CD4-positive, alpha-beta memory T cell (primary cell): Measurements from ENCODE around the gene MAP3K8. TPM values are rescaled to one million over a fixed set of nuclear protein-coding genes. Genes with fewer than 3 reads are reported as not detected.

ENCODE experiments used
- CTCF ChIA-PET: fragments of 350-600 bp; sonication (Branson Sonifier 250); formaldehyde crosslinking; loops from one replicate; lab custom pipeline; 2021; ENCODE audit warnings: inconsistent platforms; ENCODE audit not compliant: partially characterized antibody; lab: Charles Lee
- POLR2A ChIA-PET: fragments of 350-600 bp; sonication (Branson Sonifier 250); formaldehyde crosslinking; loops from one replicate; lab custom pipeline; 2021; ENCODE audit not compliant: partially characterized antibody; lab: Charles Lee
- DNase-seq, 5 donors: peaks; one replicate each; pipeline versions ENCODE4 v3.0.0 to v3.0.0-alpha.2; 2020 to 2022; ENCODE audit warnings: mixed read lengths in 1 of 5
- H3K27ac ChIP-seq: one replicate; pipeline ENCODE4 v1.7.0; 2013; ENCODE audit warnings: low read depth, low read length
- H3K27me3 ChIP-seq: 2 replicates; pipeline ENCODE4 v1.7.0; 2013; ENCODE audit warnings: mild to moderate bottlenecking, low read length, moderate library complexity; ENCODE audit not compliant: insufficient read depth
- H3K36me3 ChIP-seq: 2 replicates; pipeline ENCODE4 v1.7.0; 2013; ENCODE audit warnings: mild to moderate bottlenecking, low read length, moderate library complexity; ENCODE audit not compliant: insufficient read depth
- H3K4me1 ChIP-seq: 2 replicates; pipeline ENCODE4 v1.7.0; 2013; ENCODE audit warnings: mild to moderate bottlenecking, low read length, moderate library complexity; ENCODE audit not compliant: insufficient read depth
- H3K4me3 ChIP-seq, 2 donors: one replicate each; pipeline ENCODE4 v1.7.0; 2013; ENCODE audit warnings: low read length in 2 of 2, mild to moderate bottlenecking in 1 of 2
- H3K9me3 ChIP-seq, 2 donors: one replicate each; pipeline ENCODE4 v1.7.0; 2013; ENCODE audit warnings: low read length in 2 of 2, control low read depth in 1 of 2; ENCODE audit not compliant: control insufficient read depth in 1 of 2
- H3K27ac Mint-ChIP-seq, 7 donors: one replicate each; pipeline ENCODE4 v1.8.0; 2020 to 2021; ENCODE audit warnings: mixed read lengths in 7 of 7, mild to moderate bottlenecking in 6 of 7, inconsistent platforms in 3 of 7, moderate library complexity in 3 of 7
- H3K27me3 Mint-ChIP-seq, 2 donors: one replicate each; pipeline ENCODE4 v1.8.0; 2020 to 2021; ENCODE audit warnings: mixed read lengths in 2 of 2
- H3K36me3 Mint-ChIP-seq, 2 donors: one replicate each; pipeline ENCODE4 v1.8.0; 2020 to 2021; ENCODE audit warnings: mixed read lengths in 2 of 2, inconsistent platforms in 1 of 2, mild to moderate bottlenecking in 1 of 2
- H3K4me1 Mint-ChIP-seq, 4 donors: one replicate each; pipeline ENCODE4 v1.8.0; 2020 to 2021; ENCODE audit warnings: mixed read lengths in 4 of 4, mild to moderate bottlenecking in 1 of 4
- H3K4me3 Mint-ChIP-seq, 8 donors: one replicate each; pipeline ENCODE4 v1.8.0; 2020 to 2021; ENCODE audit warnings: mixed read lengths in 8 of 8, mild to moderate bottlenecking in 7 of 8, moderate library complexity in 6 of 8, inconsistent platforms in 3 of 8
- H3K9me3 Mint-ChIP-seq, 8 donors: one replicate each; pipeline ENCODE4 v1.8.0; 2020 to 2021; ENCODE audit warnings: mixed read lengths in 8 of 8, mild to moderate bottlenecking in 5 of 8, inconsistent platforms in 3 of 8, moderate library complexity in 1 of 8
- intact Hi-C: fragments of 100-400 bp; cut with micrococcal nuclease; formaldehyde crosslinking; loops from one replicate; pipeline ENCODE4 v1.15.1; 2023
- polyA plus RNA-seq, 2 donors: library from polyadenylated mRNA; unstranded; fragments of 300-500 nt; fragmentation: Illumina TruSeq; gene quantifications; one replicate each; pipeline ENCODE4 v1.2.3, GENCODE V29; 2021
- total RNA-seq, 2 experiments: library from RNA; stranded (reverse); gene quantifications; one replicate each; pipeline ENCODE4 v1.2.3, GENCODE V29; 2021

MAP3K8 gene
- total and polyA plus RNA-seq, 4 experiments from 2014 or later: 2.7 to 6.5 (median 5.7) TPM

- H3K27ac Mint-ChIP-seq: no peak overlapping the region
- Histone ChIP-seq H3K4me3 (no peak overlapping the region), H3K4me1 (no peaks in the 10 kb centered on the region), H3K36me3 (no peaks in the 10 kb centered on the region), H3K9me3 (no peaks in the 10 kb centered on the region), H3K27ac (no peak overlapping the region), H3K27me3 (no peaks in the 10 kb centered on the region)
- peaks cover 0 to 13% (median 6%) of the 10 kb centered on the region in 8 donors for H3K9me3 Mint-ChIP-seq
- DNase-seq: no peak
- CTCF ChIA-PET: interaction anchor here (0.6 to 1.9 kb wide), 7 partner anchors 9 to 186 kb away, joined by 3 to 8 read pairs (median 4); no protein-coding TSS in a partner anchor
- H3K36me3 Mint-ChIP-seq: peaks cover 0 to 3% of the 10 kb centered on the region in 2 donors
- peaks cover 0 to 2% of the 10 kb centered on the region in 2 donors for H3K27me3 Mint-ChIP-seq
- H3K4me1 Mint-ChIP-seq: peaks cover 0 to 2% (median 0%) of the 10 kb centered on the region in 4 donors
- intact Hi-C loops: no loop called here
- POLR2A ChIA-PET: no interaction called here
- H3K4me3 Mint-ChIP-seq: no peak overlapping the region
These were observed 29.4 kb upstream of the MAP3K8 start for GRCh38 chr10:30404540-30404939.

GRCh38 chr10:30411263-30411662 lies 22.7 kb upstream of the MAP3K8 start:
- H3K4me3 Mint-ChIP-seq: no peak overlapping the region
- Histone ChIP-seq H3K4me1 (peaks cover 5% of the 10 kb centered on the region), H3K27ac (no peak overlapping the region), H3K9me3 (no peaks in the 10 kb centered on the region), H3K4me3 (no peak overlapping the region), H3K27me3 (no peaks in the 10 kb centered on the region), H3K36me3 (no peaks in the 10 kb centered on the region)
- CTCF ChIA-PET: interaction anchor here (0.7 to 6.3 kb wide), 8 partner anchors 19 to 180 kb away, joined by 3 to 133 read pairs (median 4); partner anchors contain the start of gene MAP3K8
- no peak overlapping the region for H3K27ac Mint-ChIP-seq
- peaks cover 0 to 2% of the 10 kb centered on the region in 2 donors for H3K27me3 Mint-ChIP-seq
- intact Hi-C loops: loop anchor here (5.0 kb wide), 1 partner anchor 46 kb away; no protein-coding TSS in a partner anchor
- POLR2A ChIA-PET: no interaction called here
- H3K4me1 Mint-ChIP-seq: peaks cover 0 to 5% (median 3%) of the 10 kb centered on the region in 4 donors
- no peaks in the 10 kb centered on the region for H3K9me3 Mint-ChIP-seq
- no peaks in the 10 kb centered on the region for H3K36me3 Mint-ChIP-seq
- DNase-seq: no peak

- Mint-ChIP-seq H3K27me3 (peaks cover 0 to 2% of the 10 kb centered on the region in 2 donors), H3K27ac (no peak overlapping the region), H3K9me3 (no peaks in the 10 kb centered on the region), H3K36me3 (no peaks in the 10 kb centered on the region), H3K4me1 (peaks cover 3 to 8% (median 5%) of the 10 kb centered on the region in 4 donors), H3K4me3 (no peak overlapping the region)
- Histone ChIP-seq H3K9me3 (no peaks in the 10 kb centered on the region), H3K36me3 (no peaks in the 10 kb centered on the region), H3K4me3 (no peak overlapping the region), H3K4me1 (peaks cover 5% of the 10 kb centered on the region), H3K27me3 (no peaks in the 10 kb centered on the region), H3K27ac (no peak overlapping the region)
- ChIA-PET CTCF (interaction anchor here (0.7 to 6.3 kb wide), 8 partner anchors 10 to 719 kb away, joined by 3 to 133 read pairs (median 6); no protein-coding TSS in a partner anchor), POLR2A (interaction anchor here (2.0 kb wide), 1 partner anchor 117 kb away, joined by 12 read pairs; no protein-coding TSS in a partner anchor)
- intact Hi-C loops: loop anchor here (5.0 kb wide), 1 partner anchor 44 kb away; no protein-coding TSS in a partner anchor
- no peak for DNase-seq
These were observed 21.1 kb upstream of the MAP3K8 start for GRCh38 chr10:30412901-30413300.

- no peaks in the 10 kb centered on the region for H3K27me3 ChIP-seq
- Mint-ChIP-seq H3K27ac (no peak overlapping the region), H3K36me3 (no peaks in the 10 kb centered on the region), H3K9me3 (no peaks in the 10 kb centered on the region), H3K27me3 (no peaks in the 10 kb centered on the region), H3K4me3 (no peak overlapping the region), H3K4me1 (peaks cover 11 to 19% (median 16%) of the 10 kb centered on the region in 4 donors)
- H3K4me3 ChIP-seq: no peak overlapping the region
- ChIA-PET POLR2A (interaction anchor here (0.6 to 2.0 kb wide), 5 partner anchors 65 to 620 kb away, joined by 3 to 12 read pairs (median 4); partner anchors contain the start of gene MTPAP), CTCF (interaction anchor here (0.6 to 6.3 kb wide), 21 partner anchors 12 to 177 kb away, joined by 3 to 133 read pairs (median 4); partner anchors contain the start of gene MAP3K8)
- DNase-seq: peak in 4 of 5 donors; percentile 46 to 53 (median 52)
- H3K9me3 ChIP-seq: no peaks in the 10 kb centered on the region
- H3K4me1 ChIP-seq: peaks cover 15% of the 10 kb centered on the region
- H3K36me3 ChIP-seq: no peaks in the 10 kb centered on the region
- intact Hi-C loops: loop anchor here (1.0 to 5.0 kb wide), 5 partner anchors 22 to 177 kb away; no protein-coding TSS in a partner anchor
- no peak overlapping the region for H3K27ac ChIP-seq
These were observed 19.9 kb upstream of the MAP3K8 start for GRCh38 chr10:30413996-30414576.

GRCh38 chr10:30415593-30415992 lies 18.4 kb upstream of the MAP3K8 start:
- Mint-ChIP-seq H3K9me3 (no peaks in the 10 kb centered on the region), H3K36me3 (no peaks in the 10 kb centered on the region), H3K27ac (no peak overlapping the region), H3K4me3 (no peak overlapping the region), H3K27me3 (no peaks in the 10 kb centered on the region), H3K4me1 (peaks cover 14 to 22% (median 20%) of the 10 kb centered on the region in 4 donors)
- intact Hi-C loops: no loop called here
- Histone ChIP-seq H3K36me3 (no peaks in the 10 kb centered on the region), H3K27ac (no peak overlapping the region), H3K4me1 (peaks cover 20% of the 10 kb centered on the region), H3K27me3 (no peaks in the 10 kb centered on the region), H3K4me3 (no peak overlapping the region), H3K9me3 (no peaks in the 10 kb centered on the region)
- DNase-seq: no peak
- ChIA-PET POLR2A (interaction anchor here (0.8 to 1.0 kb wide), 2 partner anchors 21 to 114 kb away, joined by 3 to 5 read pairs; no protein-coding TSS in a partner anchor), CTCF (interaction anchor here (1.0 to 7.3 kb wide), 6 partner anchors 18 to 175 kb away, joined by 3 to 87 read pairs (median 4); no protein-coding TSS in a partner anchor)

- H3K36me3 ChIP-seq: no peaks in the 10 kb centered on the region
- H3K4me3 ChIP-seq: no peak overlapping the region
- H3K9me3 ChIP-seq: no peaks in the 10 kb centered on the region
- peaks cover 14 to 22% (median 20%) of the 10 kb centered on the region in 4 donors for H3K4me1 Mint-ChIP-seq
- no peaks in the 10 kb centered on the region for H3K27me3 Mint-ChIP-seq
- ChIA-PET CTCF (interaction anchor here (3.8 to 7.3 kb wide), 2 partner anchors 114 to 174 kb away, joined by 10 to 87 read pairs; no protein-coding TSS in a partner anchor), POLR2A (interaction anchor here (3.8 kb wide), 1 partner anchor 113 kb away, joined by 32 read pairs; no protein-coding TSS in a partner anchor)
- H3K9me3 Mint-ChIP-seq: no peaks in the 10 kb centered on the region
- H3K27ac ChIP-seq: no peak overlapping the region
- DNase-seq: no peak
- peaks cover 20% of the 10 kb centered on the region for H3K4me1 ChIP-seq
- H3K27ac Mint-ChIP-seq: peak overlapping the region in 1 of 7 donors; percentile 78
- H3K4me3 Mint-ChIP-seq: no peak overlapping the region
- no peaks in the 10 kb centered on the region for H3K36me3 Mint-ChIP-seq
- intact Hi-C loops: no loop called here
- H3K27me3 ChIP-seq: no peaks in the 10 kb centered on the region
These were observed 16.7 kb upstream of the MAP3K8 start for GRCh38 chr10:30417301-30417700.

- no peaks in the 10 kb centered on the region for H3K27me3 Mint-ChIP-seq
- peaks cover 10 to 22% (median 15%) of the 10 kb centered on the region in 4 donors for H3K4me1 Mint-ChIP-seq
- Histone ChIP-seq H3K4me3 (no peak overlapping the region), H3K4me1 (peaks cover 15% of the 10 kb centered on the region), H3K36me3 (no peaks in the 10 kb centered on the region), H3K27ac (no peak overlapping the region), H3K27me3 (no peaks in the 10 kb centered on the region), H3K9me3 (no peaks in the 10 kb centered on the region)
- H3K36me3 Mint-ChIP-seq: no peaks in the 10 kb centered on the region
- DNase-seq: no peak
- no peak overlapping the region for H3K4me3 Mint-ChIP-seq
- H3K9me3 Mint-ChIP-seq: no peaks in the 10 kb centered on the region
- CTCF ChIA-PET: interaction anchor here (1.1 to 7.3 kb wide), 6 partner anchors 11 to 171 kb away, joined by 3 to 87 read pairs (median 6); no protein-coding TSS in a partner anchor
- intact Hi-C loops: no loop called here
- no peak overlapping the region for H3K27ac Mint-ChIP-seq
- POLR2A ChIA-PET: interaction anchor here (0.7 to 3.8 kb wide), 4 partner anchors 10 to 110 kb away, joined by 3 to 32 read pairs (median 15); no protein-coding TSS in a partner anchor
These were observed 13.7 kb upstream of the MAP3K8 start for GRCh38 chr10:30420266-30420665.
